T follicular helper cell (primary cell): ENCODE measurements around the gene HHAT.
"Not testable (repeated sequence)": the region's sequence is repeated elsewhere in the genome, so short reads cannot be mapped to it uniquely, and the experiment has no call there.

Experiments used
- DNase-seq: peaks from one replicate; pipeline ENCODE4 v3.0.0-alpha.2; 2020; ENCODE audit warnings: low read depth

HHAT gene

GRCh38 chr1:210313921-210314320 lies 14.8 kb upstream of the HHAT start:
- no peak for DNase-seq

DNA sequence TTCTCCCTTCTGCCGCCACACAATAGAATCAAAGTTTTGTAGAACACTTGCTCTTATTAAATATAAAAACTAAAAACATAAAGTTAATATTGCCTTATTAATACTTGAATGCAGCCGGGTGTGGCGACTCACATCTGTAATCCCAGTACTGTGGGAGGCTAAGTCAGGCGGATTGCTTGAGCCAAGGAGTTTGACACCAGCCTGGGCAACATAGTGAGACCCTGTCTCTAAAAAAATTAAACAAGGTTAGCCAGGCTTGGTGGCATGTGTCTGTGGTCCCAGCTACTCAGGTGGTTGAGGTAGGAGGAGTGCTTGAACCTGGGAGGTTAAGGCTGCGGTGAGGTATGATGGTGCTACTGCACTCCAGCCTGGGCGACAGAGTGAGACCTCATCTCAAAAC lies 13.2 kb upstream of the HHAT start:
- no peak for DNase-seq

- no peak for DNase-seq
These were observed 7.6 kb upstream of the HHAT start for GRCh38 chr1:210321131-210321530.

- no peak for DNase-seq
These were observed 7.2 kb upstream of the HHAT start for GRCh38 chr1:210321552-210321951.

GRCh38 chr1:210323957-210324356 lies 4.7 kb upstream of the HHAT start:
- DNase-seq, result no peak

DNA sequence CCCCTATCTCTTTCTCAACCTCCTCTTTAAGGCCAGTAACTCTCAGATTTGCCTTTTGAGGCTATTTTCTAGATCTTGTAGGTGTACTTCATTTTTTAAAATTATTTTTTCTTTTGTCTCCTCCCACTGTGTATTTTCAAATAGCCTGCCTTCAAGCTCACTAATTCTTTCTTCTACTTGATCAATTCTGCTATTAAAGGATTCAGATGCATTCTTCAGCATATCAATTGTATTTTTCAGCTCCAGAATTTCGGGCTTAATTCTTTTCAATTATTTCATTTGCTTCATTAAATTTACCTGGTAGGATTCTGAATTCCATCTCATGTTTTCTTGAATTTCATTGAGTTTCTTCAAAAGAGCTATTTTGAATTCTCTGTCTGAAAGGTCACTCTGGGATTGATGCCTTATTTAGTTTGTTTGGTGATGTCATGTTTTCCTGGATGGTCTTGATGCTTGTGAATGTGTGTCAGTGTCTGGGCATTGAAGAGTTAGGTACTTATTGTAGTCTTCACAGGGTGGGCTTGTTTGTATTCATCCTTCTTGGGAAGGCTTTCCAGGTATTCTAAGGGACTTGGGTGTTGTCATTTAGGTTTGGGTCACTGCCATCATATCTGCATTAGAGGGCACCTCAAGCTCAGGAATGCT lies 3.6 kb upstream of the HHAT start:
- DNase-seq, result no peak

GRCh38 chr1:210328032-210328745 lies 513 bp upstream of the HHAT start:
- DNase-seq, result no peak

DNA sequence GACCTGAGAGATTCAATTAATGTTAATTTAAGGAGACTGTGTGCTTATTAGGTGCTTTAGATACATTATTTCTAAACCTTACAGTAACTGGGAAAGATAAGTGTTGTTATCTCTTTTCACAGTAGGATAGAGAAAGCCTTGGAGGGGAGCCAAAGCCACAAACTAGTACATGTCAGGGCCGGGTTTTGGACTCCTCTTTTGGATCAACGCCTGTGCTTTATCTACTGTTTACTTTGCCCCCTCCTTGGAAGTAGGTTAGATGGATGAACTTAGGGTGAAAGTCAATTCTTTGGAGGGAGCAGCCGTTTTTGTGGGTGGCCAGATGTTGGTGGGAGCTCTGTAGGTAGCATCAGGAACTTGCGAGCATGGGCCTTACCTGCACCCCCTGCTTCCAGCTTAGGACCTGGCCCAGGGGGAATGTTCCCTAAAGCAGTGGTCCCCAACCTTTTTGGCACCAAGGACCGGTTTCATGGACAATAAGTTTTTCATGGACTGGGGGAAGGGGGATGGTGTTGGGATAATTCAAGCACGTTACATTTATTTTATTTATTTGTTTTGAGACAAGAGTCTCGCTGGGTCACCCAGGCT lies 1.7 kb downstream of the HHAT start:
- DNase-seq, result no peak

DNA sequence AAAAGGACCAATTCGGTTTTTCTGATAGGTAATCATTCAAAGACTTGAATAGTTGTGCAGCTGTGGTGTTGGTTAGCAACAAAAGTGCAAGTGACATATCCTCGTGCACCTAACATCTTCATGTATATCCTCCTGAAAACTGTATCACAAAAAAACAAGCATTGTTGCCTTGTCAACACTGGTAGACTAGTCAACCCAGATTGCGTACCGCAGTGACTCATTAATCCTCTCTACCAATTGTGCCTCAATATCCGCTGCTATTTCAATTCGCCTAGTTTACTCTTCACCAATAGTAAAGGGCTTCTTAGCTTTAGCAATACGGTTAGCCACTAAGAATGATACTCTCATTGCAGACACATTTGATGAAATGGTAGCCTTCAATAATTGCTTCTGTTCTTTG lies 3.5 kb downstream of the HHAT start:
- DNase-seq, result no peak

GRCh38 chr1:210332719-210333398 lies 4.2 kb downstream of the HHAT start:
- peak; percentile 12 for DNase-seq

- DNase-seq, result no peak
These were observed 6.3 kb downstream of the HHAT start for GRCh38 chr1:210335001-210335400.

- DNase-seq, result no peak
These were observed 7.7 kb downstream of the HHAT start for GRCh38 chr1:210336362-210336761.

DNA sequence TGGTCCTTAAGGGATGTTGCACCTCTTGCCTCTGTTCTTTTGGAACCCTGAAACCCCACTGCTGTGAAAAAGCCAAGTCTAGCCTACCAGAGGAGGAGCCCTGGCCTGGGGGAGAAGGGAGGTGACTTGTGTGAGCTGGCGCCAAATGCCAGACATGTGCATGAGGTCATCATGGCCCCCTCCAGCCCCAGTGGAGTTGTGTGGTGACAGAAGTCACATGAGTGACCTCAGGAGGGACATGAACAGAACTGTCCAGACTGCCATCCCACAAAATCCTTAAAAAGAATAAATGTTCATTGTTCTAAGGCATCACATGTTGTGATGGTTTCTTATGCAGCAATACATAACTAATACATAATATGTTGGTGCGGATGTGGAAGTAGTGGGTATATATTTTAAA lies 10.8 kb downstream of the HHAT start:
- no peak for DNase-seq

DNA sequence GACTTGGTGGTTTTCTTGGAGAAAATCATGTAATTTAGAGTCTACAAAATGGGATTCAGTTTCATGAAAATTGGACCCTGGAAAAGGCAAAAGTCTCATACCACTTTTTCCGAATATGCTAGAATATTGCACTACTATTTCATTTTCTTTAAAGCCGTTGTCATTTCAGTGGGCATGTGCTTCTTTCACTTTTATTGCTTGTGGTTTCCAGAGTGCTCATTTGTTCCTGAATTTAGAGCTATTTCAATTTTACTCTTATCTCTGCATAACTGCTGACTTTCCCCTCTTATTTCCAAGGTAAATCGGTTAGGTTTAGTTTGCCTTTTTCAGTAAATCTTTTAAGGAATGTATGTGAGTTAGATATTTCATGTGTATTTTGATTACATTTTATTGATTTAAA lies 11.6 kb downstream of the HHAT start:
- DNase-seq, result no peak

- DNase-seq, result no peak
These were observed 12.1 kb downstream of the HHAT start for GRCh38 chr1:210340841-210341240.

GRCh38 chr1:210342986-210343780 lies 14.5 kb downstream of the HHAT start:
- DNase-seq, result no peak

DNA sequence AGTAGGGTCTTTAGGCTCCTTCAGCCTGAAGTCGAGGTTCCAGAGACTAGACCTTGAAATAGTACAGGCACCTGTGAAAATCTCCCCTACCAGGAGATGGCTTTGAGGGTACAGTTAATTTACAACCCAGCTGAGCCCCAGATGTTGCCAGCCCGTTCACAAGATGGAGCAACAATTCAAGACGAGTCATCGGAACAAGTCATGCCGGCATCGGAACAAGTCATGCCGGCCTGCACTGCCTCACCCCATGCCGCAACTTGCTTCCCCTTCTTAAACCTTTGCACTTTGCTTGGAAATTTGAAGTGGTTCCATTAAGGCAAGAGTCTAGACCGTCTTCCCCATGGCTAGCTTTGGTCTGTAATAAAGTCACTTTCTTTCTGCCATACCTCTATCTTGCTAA lies 16.0 kb downstream of the HHAT start:
- DNase-seq, result no peak

GRCh38 chr1:210347112-210347511 lies 18.4 kb downstream of the HHAT start:
- no peak for DNase-seq

DNA sequence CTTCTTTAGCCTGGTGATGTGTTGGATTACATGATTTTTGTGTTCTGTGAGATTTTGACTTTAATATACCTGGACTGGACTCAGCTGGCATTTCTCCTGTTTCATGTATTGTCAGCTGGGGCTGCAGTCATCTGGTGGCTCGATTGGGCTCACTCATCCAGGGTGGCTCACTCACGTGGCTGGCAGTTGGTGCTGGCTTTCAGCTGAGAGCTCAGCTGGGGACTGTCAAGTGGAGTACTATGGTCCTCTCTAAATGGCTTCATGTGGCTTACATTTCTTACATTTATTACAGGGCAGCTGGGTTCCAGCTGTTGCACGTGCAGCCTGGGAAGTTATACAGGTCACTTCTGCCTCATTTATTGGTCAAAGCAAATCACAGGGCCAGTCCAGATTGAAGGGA lies 22.8 kb downstream of the HHAT start:
- no peak for DNase-seq

- DNase-seq, result no peak
These were observed 23.9 kb downstream of the HHAT start for GRCh38 chr1:210352575-210352974.

DNA sequence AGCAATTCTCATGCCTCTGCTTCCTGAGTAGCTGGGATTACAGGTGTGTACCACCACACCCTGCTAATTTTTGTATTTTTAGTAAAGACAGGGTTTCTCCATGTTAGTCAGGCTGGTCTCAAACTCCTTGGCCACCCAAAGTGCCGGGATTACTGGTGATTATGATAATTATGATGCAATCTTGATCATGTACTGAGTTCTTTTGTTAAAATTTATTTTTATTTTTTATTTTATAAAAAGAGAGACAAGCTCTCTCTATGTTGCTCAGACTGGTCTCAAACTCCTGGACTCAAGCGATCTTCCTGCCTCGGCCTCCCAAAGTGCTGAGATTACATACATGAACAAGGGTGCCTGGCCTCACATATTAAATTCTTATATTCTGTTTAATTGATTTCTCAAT lies 25.6 kb downstream of the HHAT start:
- DNase-seq, result not testable (repeated sequence)

DNA sequence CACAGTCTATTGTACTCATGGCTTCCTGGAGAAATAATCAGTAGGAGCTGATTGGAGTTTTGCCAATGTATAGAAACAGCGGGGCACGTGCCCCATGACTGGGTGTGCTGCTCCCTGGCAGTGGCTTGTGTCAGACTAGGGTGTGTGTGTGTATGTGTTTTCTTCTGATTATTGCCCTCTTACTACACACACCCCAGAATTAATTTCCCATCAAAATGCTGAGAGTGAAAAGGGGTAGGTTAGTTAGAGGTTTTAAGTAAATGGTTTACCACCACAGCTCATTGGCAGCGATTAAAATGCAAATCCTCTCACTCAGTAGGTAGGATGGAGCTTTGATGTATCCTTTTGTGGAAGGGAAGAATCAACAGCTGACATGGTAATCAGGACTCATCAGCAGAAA lies 29.9 kb downstream of the HHAT start:
- DNase-seq, result no peak
